ENCODE data around the gene ERMARD. TPM values are rescaled to one million over a fixed set of nuclear protein-coding genes. Genes with fewer than 3 reads are reported as not detected.
A peak's percentile ranks its signal among the peaks of the same experiment; 100 is the strongest.

ERMARD gene
- total RNA-seq, 1 experiment from 2014 or later, result 17.7 TPM

GRCh38 chr6:169751242-169752073 is at the start of gene ERMARD, which contains the start of gene DYNLT2 (continued):
- TF ChIP-seq ZNF512 (CRISPR knock-in tag; IDR thresholded peaks at IDR 0.05; ENCODE audit: borderline replicate concordance) (no peak), ATF1 (CRISPR knock-in tag; IDR thresholded peaks at IDR 0.05) (peak; percentile 74), ZBTB21 (CRISPR knock-in tag; IDR thresholded peaks at IDR 0.05; ENCODE audit: borderline replicate concordance) (no peak; the same call in none of the 2 replicates), MLX (CRISPR knock-in tag; IDR thresholded peaks at IDR 0.05) (no peak), ZNF423 (CRISPR knock-in tag; IDR thresholded peaks at IDR 0.05) (0 out of 2 replicates have a peak, but pooled peaks have one; percentile 27), ESRRA (CRISPR knock-in tag; IDR thresholded peaks at IDR 0.05; ENCODE audit: borderline replicate concordance) (0 out of 2 replicates have a peak, but pooled peaks have one; percentile 70), CBFB (CRISPR knock-in tag; IDR thresholded peaks at IDR 0.05; ENCODE audit: low read depth) (peak; percentile 76; the same call in 1 of the 2 replicates), ZNF532 (CRISPR knock-in tag; IDR thresholded peaks at IDR 0.05; ENCODE audit: borderline replicate concordance) (no peak), SMAD4 (CRISPR knock-in tag; IDR thresholded peaks at IDR 0.05) (no peak), ZMAT4 (CRISPR knock-in tag; IDR thresholded peaks at IDR 0.05) (no peak), ETV6 (CRISPR knock-in tag; IDR thresholded peaks at IDR 0.05) (peak; percentile 95), NR1H2 (CRISPR knock-in tag; IDR thresholded peaks at IDR 0.05) (no peak), PREB (CRISPR knock-in tag; IDR thresholded peaks at IDR 0.05; ENCODE audit: borderline replicate concordance) (peak; percentile 47), CTCF (IDR thresholded peaks at IDR 0.05) (no peak), KAT7 (CRISPR knock-in tag; IDR thresholded peaks at IDR 0.05; ENCODE audit: borderline replicate concordance) (peak; percentile 98), SP1 (CRISPR knock-in tag; conservative IDR thresholded peaks at IDR 0.05) (peak; percentile 91), NFYB (CRISPR knock-in tag; conservative IDR thresholded peaks at IDR 0.05; ENCODE audit: low read depth) (0 out of 2 replicates have a peak, but pooled peaks have one; percentile 47), CREM (CRISPR knock-in tag; IDR thresholded peaks at IDR 0.05) (peak; percentile 98), GABPB1 (CRISPR knock-in tag; IDR thresholded peaks at IDR 0.05) (peak; percentile 86; the same call in 1 of the 2 replicates), MYBL2 (CRISPR knock-in tag; IDR thresholded peaks at IDR 0.05) (peak; percentile 79), FOXP4 (CRISPR knock-in tag; IDR thresholded peaks at IDR 0.05) (peak; percentile 87), PRDM15 (CRISPR knock-in tag; IDR thresholded peaks at IDR 0.05) (peak; percentile 42; the same call in 1 of the 2 replicates)

Measured in WTC11 (cell line).